RKO (cell line): ENCODE results near the gene RAB40B.
A peak's percentile ranks its signal among the peaks of the same experiment; 100 is the strongest.

Experiments used
- DNase-seq: peaks from one replicate; pipeline ENCODE4 v3.0.0-alpha.2; 2016; ENCODE audit warnings: low spot score

Gene RAB40B

DNA sequence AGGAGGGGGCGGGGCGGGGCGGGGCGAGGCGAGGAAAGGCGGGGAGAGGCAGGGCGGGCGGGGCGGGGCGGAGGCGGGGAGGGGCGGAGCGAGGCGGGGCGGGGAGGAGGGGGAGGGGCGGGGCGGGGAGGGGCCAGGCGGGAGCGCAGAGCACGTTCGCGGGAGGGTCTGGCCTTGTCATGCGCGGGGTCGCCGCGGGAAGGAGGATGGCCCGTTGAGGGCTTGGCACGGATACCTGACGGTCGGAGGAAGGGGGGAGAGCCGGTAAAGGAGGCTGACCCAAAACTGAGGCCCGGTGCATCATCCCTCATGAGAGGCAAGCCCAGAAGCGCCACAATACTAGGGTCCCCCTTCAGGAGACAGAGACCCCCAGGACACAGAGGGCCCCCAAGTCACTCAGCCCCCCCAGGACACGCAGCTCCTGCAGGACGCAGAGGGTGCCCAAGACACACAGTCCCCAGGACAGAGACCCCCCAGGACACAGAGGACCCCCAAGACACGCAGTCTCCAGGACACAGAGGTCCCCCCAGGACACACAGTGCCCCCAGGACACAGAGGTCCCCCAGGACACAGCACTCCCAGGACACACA lies 49.7 kb downstream of the RAB40B start:
- DNase-seq, result no peak

GRCh38 chr17:82648165-82648668 lies 50.3 kb downstream of the RAB40B start, which contains the start of gene WDR45B:
WDR45B (minus strand) TSS chr17:82648444; CDS start chr17:82648340, 104 bp downstream.
- peak; percentile 97 for DNase-seq

DNA sequence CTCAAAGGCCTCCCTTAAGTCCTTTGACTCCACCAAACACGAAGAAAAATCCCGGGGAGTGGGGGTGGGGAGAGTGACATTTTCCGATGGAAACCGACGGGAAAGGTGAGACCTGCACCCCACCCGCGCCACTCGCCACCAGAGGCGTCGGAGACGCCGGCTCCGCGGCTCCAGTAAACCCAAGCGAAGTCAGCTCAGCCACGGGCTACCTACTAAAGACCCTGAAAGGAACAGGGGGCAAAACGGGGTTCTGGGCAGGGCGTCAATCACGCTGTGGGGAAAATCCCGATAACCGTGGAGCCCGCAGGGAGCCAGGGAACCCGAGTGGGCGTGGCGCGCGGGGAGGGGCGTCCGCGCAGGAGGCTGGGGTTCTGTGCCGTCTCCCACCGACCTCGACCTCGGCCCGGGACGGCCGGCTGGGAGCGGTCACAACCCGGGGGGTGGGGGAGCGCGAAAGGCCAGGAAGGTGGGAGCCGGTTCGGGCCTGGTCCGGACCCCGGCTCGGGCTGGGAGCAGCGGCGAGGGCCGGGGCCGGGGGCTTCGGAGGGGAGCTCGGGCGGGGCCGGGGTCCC lies 50.8 kb downstream of the RAB40B start:
- no peak for DNase-seq

DNA sequence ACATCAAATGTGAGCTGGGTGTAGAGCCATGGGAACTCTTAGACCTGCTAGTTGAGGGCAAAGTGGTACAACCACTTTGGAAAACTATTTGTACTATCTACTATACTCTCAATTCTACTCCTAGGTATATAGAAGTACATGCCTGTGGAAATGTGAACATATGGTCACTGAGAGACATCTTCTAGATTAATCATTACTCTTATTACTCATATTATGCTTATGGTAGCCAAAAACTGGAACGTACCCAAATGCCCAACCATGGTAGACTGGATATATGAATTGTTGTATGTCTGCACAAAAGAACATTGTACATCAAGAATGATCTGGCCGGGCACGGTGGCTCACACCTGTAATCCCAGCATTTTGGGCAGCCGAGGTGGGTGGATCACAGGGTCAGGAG lies 53.0 kb downstream of the RAB40B start:
- peak; percentile 44 for DNase-seq

DNA sequence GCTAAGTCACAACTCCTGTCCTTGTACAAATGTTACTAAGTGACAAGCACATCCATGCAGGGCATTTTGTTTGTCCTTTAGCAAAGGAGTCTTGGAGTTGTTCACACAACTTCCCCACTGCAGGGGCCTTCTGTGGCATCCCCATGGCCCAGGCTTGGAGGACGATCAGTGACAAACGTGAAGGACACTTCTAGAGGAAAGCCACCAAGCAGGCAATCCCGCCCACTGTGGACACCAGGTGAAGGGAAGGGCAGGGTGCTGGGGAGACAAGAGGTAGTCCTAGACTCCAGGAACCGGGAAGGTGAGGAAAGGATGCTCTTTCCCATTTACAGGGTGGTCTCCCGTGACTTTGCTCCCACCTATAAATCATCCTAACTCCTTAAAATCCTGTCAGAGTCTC lies 54.4 kb downstream of the RAB40B start:
- no peak for DNase-seq

- no peak for DNase-seq
Observed at GRCh38 chr17:82642022-82642421, 56.5 kb downstream of the RAB40B start.

GRCh38 chr17:82640036-82640435 lies 58.5 kb downstream of the RAB40B start:
- no peak for DNase-seq

- no peak for DNase-seq
Observed at GRCh38 chr17:82639628-82640027, 58.9 kb downstream of the RAB40B start.

GRCh38 chr17:82638183-82638773 lies 60.2 kb downstream of the RAB40B start:
- DNase-seq, result no peak

GRCh38 chr17:82636626-82637598 lies 61.6 kb downstream of the RAB40B start:
- DNase-seq, result no peak

DNA sequence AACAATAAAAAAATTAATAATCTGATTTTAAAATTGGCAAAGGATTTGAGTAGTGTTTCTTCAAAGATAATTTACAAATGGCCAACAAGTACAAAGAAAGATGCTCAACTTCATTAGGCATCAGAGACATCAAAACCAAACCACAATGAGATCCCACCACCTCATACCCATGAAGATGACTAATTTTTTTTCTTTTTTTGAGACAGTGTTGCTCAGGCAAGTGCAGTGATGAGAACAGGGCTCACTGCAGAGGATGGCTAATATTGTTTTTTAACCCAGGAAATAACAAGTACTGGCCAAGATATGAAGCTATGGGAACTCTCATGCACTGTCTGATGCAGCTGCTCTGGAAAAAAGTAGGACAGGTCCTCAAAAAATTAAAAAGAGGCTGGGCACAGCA lies 65.2 kb downstream of the RAB40B start:
- no peak for DNase-seq

DNA sequence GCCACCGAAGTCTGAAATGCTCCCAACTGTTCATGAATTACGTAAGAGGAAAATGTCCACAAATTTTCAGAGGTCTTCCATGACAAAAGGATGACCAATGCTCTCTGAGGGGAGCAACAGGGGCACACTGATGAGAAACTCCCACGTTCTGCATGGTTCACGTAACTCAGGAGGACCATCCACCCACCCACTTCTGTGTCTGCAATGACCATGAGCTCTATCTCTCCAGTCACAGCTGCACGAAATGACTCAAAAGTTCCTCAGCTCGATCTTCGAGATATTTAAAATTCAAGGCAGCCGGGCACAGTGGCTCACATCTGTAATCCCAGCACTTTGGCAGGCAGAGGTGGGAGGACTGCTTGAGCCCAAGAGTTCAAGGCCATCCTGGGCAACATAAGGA lies 66.0 kb downstream of the RAB40B start:
- DNase-seq, result no peak

GRCh38 chr17:82631544-82631943 lies 67.0 kb downstream of the RAB40B start:
- no peak for DNase-seq

DNA sequence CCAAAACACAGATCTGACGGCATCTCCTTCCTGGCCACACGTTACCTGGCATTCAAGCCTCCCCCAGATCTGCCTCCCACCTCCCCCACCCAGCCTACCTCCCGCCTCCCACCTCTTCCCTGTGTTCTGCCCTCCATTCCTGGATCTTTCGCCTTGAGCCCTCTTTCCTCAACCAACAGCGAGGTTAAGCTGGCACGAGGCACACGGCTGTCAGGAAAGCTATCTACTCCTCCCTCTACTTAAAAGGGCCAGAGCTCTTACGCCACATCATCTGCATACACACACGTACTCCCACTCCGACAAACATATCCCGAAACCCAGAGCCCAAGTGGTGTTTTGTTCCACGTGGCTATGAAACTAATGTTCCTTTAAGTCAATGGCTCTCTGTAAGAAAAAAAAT lies 68.3 kb downstream of the RAB40B start:
- DNase-seq, result no peak

GRCh38 chr17:82629748-82630147 lies 68.8 kb downstream of the RAB40B start:
- no peak for DNase-seq

GRCh38 chr17:82627405-82627804 lies 71.1 kb downstream of the RAB40B start:
- DNase-seq, result no peak

GRCh38 chr17:82623707-82624106 lies 74.8 kb downstream of the RAB40B start:
- DNase-seq, result no peak

- DNase-seq, result no peak
Observed at GRCh38 chr17:82619641-82620040, 78.9 kb downstream of the RAB40B start.

- no peak for DNase-seq
Observed at GRCh38 chr17:82619211-82619610, 79.3 kb downstream of the RAB40B start.

DNA sequence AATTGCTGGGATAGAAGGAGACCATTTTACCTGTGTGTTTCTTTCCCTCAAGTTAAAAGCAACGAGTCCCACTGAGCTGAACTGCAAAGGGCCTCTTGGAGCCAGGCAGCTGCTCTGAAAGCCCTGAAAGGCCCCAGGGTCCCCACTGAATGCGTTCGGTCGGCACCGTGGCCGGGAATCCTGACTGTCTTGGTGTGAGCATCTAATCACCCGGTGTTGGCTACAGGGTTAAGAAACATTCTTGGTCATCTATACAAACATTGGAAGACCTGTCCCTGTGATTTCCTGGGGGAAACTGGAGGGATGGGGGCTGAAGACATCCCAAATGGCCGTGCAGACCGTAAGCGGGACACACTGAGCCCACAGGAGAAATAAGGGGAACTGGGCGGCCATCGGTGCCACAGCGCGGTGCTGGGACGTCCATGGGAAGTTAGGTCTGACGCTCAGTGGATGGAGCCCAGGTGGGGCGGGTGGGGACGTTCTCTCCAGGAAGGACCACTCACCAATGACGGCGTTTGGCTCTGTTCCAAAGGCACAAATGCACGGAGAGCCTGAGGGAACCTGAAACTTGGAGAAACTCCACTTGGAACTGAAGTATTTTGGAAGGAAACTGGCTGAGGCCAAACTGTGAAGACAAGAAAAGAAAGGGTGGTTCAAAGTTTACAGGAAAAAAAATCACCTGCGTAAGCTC lies 82.3 kb downstream of the RAB40B start:
- DNase-seq, result no peak

- DNase-seq, result no peak
Observed at GRCh38 chr17:82615084-82616020, 83.1 kb downstream of the RAB40B start.
